AG04449 (cell line): Measurements from ENCODE around the gene XPR1.

Experiments
- CTCF ChIA-PET: fragments of 350-600 bp; formaldehyde crosslinking; extraction: SDS; loops from one replicate; lab custom pipeline; 2021; ENCODE audit warnings: antibody characterized with exemption; lab: Yijun Ruan, JAX
- POLR2A ChIA-PET: fragments of 400-600, 350-600 bp; formaldehyde crosslinking; extraction: SDS; loops from one replicate; lab custom pipeline; 2020; ENCODE audit warnings: antibody characterized with exemption, inconsistent platforms; lab: Yijun Ruan, JAX
- DNase-seq: peaks from one replicate; pipeline ENCODE4 v3.0.0-alpha.2; 2010; ENCODE audit warnings: low read depth, low spot score
- H3K4me3 ChIP-seq: 2 replicates; pipeline ENCODE4 v1.5.1; 2011; ENCODE audit warnings: low read depth, mild to moderate bottlenecking, control low read depth, low read length
- TF ChIP-seq, protein P1 (sequence below): IDR thresholded peaks from one replicate; pipeline ENCODE4 v1.5.1; 2011; ENCODE audit warnings: mild to moderate bottlenecking, moderate library complexity, low read length, control low read depth, inconsistent platforms; ENCODE audit not compliant: insufficient read depth; ENCODE audit errors: missing control alignments

Gene XPR1

DNA sequence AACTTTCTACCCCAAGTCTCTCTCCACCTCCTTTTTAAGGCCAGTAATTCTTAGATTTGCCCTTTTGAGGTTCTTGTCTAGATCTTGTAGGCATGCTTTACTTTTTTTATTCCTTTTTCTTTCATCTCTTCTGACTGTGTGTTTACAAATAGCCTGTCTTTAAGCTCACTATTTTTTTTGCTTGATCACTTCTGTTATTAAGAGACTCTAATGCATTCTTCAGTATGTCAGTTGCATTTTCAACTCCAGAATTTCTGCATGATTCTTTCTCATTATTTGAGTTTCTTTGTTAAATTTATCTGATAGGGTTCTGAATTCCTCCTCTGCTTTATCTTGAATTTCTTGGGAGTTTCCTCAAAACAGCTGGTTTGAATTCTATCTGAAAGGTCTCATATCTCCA lies 30.9 kb downstream of the XPR1 start:
- ChIA-PET CTCF (no interaction called here), POLR2A (no interaction called here)
- TF ChIP-seq, protein P1, sequence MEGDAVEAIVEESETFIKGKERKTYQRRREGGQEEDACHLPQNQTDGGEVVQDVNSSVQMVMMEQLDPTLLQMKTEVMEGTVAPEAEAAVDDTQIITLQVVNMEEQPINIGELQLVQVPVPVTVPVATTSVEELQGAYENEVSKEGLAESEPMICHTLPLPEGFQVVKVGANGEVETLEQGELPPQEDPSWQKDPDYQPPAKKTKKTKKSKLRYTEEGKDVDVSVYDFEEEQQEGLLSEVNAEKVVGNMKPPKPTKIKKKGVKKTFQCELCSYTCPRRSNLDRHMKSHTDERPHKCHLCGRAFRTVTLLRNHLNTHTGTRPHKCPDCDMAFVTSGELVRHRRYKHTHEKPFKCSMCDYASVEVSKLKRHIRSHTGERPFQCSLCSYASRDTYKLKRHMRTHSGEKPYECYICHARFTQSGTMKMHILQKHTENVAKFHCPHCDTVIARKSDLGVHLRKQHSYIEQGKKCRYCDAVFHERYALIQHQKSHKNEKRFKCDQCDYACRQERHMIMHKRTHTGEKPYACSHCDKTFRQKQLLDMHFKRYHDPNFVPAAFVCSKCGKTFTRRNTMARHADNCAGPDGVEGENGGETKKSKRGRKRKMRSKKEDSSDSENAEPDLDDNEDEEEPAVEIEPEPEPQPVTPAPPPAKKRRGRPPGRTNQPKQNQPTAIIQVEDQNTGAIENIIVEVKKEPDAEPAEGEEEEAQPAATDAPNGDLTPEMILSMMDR = no peak
- H3K4me3 ChIP-seq = no peak overlapping the region
- DNase-seq = no peak

DNA sequence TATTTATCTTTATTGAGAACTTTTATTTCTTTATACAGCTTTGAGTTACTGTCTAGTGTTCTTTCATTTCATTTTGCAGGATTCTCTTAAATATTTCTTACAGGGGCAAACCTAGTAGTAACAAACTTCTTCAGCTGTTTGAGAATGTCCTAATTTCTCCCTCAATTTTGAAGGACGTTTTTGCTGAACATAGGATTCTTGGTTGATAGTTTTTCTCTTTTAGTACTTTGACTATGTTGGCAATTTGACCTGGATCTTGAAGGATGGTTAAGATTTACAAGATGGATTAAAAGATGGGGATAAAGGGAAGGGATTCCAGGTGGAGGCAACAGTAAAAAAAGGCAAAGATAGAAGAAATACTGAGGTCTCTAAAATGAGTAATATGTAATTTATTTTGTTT lies 38.9 kb downstream of the XPR1 start:
- DNase-seq = no peak
- H3K4me3 ChIP-seq = no peak overlapping the region
- TF ChIP-seq, protein P1 = no peak
- POLR2A ChIA-PET = no interaction called here
- CTCF ChIA-PET = no interaction called here

DNA sequence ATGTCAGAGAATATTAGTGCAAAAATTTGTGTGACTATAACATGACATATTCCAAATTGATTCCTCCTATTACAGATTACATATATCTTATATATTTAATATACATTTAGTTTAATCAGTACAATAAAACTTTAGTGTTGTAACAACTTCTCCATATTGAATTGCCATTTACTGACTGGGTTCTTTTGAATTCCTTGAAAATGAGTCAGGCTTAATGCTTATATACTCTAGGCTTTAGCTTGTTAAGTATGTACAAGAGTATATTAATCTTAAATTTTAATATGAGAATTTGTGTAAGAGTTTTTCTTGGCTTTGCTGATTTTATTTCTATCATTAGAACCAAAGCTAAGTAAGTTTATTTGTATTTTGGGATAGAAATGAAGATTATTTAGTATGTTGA lies 40.3 kb downstream of the XPR1 start:
- ChIA-PET POLR2A (no interaction called here), CTCF (interaction anchor here (0.9 kb wide), 1 partner anchor 157 kb away, joined by 3 read pairs; no protein-coding TSS in a partner anchor)
- H3K4me3 ChIP-seq = no peak overlapping the region
- no peak for DNase-seq
- TF ChIP-seq, protein P1 = no peak

DNA sequence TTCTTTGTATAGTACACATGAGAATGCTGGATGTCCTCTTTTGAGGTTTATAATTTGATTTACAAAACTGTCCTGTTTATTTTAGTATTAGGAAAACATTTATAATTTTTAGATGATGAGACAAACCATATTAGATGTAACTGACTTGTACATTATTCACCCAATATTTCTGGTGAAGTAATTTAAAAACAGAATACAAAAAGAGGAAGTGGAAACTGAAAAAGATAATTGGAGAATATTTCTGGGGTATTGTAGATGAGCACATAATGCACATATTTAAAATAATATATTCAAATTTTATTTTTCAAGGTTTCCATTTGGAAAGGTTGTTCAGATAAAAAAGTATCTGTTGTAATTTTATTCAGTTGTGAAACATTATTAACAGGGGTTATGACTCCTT lies 40.7 kb downstream of the XPR1 start:
- TF ChIP-seq, protein P1 = no peak
- ChIA-PET CTCF (interaction anchor here (0.9 kb wide), 1 partner anchor 157 kb away, joined by 3 read pairs; no protein-coding TSS in a partner anchor), POLR2A (no interaction called here)
- DNase-seq = no peak
- H3K4me3 ChIP-seq = no peak overlapping the region

DNA sequence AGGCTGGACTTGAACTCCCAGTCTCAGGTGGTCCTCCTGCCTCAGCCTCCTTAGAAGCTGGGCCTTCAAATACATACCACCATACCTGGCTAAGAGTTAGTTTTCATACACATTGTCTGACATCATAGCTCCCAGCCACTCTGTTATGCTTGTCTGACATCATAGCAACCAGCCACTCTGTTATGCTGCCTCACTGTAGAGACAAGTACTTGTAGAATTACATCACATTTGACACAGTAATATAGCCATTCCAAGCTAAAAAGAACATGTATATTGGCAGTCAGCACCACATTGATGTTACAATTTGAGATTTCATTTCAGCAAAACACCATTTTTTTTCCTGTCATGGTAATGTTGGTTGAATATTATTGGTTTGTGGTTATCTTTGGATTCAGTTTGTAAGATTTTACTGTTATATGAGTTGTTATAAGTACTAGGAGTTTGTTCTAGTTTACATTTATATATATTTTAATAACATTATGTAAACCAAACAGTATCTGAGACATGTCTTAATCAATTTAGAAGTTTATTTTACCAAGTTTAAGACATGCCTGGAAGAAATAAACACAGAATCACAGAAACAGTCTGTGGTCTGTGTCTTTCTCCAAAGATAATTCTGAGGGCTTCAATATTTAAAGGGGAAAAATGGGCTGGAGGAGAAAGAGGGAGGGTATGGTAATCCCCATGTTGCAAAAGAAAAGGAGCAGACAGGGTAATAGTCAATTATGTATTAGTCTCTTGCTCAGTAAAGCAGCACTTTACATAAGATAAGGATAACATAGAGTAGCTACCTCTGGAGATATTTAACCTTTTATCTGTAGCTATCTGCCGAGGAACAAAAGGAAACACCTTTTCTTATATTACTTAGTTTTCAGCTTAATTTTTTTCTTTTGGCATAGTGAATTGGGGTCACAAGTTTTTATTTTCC lies 43.0 kb downstream of the XPR1 start:
- ChIA-PET CTCF (interaction anchor here (1.3 kb wide), 1 partner anchor 159 kb away, joined by 3 read pairs; no protein-coding TSS in a partner anchor), POLR2A (no interaction called here)
- TF ChIP-seq, protein P1 = no peak
- DNase-seq = no peak
- H3K4me3 ChIP-seq = no peak overlapping the region

DNA sequence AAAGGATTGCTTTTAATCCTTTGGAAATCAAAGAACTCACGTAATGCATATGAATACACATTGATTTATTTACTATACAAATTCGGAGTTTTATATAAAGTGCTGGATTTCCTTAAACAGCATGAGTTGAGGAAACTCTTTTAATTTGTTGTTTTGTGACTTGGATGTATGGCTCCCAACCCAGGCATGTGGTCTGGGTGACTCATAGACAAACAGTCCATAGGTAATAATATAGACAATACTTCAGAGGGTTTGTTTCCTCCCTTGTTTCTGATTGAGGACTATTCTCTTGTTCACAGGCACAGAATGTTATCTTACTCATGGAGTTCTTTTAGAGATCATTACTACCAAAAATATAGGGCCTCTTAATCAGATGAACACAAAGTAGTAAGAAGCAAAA lies 43.8 kb downstream of the XPR1 start:
- ChIA-PET CTCF (no interaction called here), POLR2A (no interaction called here)
- DNase-seq = no peak

More for the DNA sequence above, 43.8 kb downstream of the XPR1 start:
- no peak overlapping the region for H3K4me3 ChIP-seq
- TF ChIP-seq, protein P1 = no peak
